H9 (cell line): ENCODE data around the gene CTNNA3. TPM values are rescaled to one million over a fixed set of nuclear protein-coding genes. Genes with fewer than 3 reads are reported as not detected.

Experiments
- DNase-seq: peaks from one replicate; pipeline ENCODE4 v3.0.0-alpha.2; 2017
- H2AFZ ChIP-seq: one replicate; pipeline ENCODE4 v1.6.1; 2013; ENCODE audit warnings: mild to moderate bottlenecking, low read length, control low read depth, moderate library complexity
- H2AK5ac ChIP-seq: 2 replicates; pipeline ENCODE4 v1.6.1; 2013; ENCODE audit warnings: low read length, control low read depth, mixed read lengths; ENCODE audit not compliant: insufficient read length
- H2BK120ac ChIP-seq: one replicate; pipeline ENCODE4 v1.6.1; 2013; ENCODE audit warnings: low read depth, mild to moderate bottlenecking, low read length, control low read depth, inconsistent platforms; ENCODE audit not compliant: poor library complexity, severe bottlenecking
- H2BK12ac ChIP-seq: 2 replicates; pipeline ENCODE4 v1.6.1; 2013; ENCODE audit warnings: low read length, control low read depth, mixed read lengths, low read depth; ENCODE audit not compliant: insufficient read length
- H2BK15ac ChIP-seq: 2 replicates; pipeline ENCODE4 v1.6.1; 2013; ENCODE audit warnings: low read depth, low read length, control low read depth
- H2BK20ac ChIP-seq: one replicate; pipeline ENCODE4 v1.6.1; 2013; ENCODE audit warnings: low read depth, mild to moderate bottlenecking, low read length, control low read depth, inconsistent platforms; ENCODE audit not compliant: poor library complexity, severe bottlenecking
- H2BK5ac ChIP-seq: 2 replicates; pipeline ENCODE4 v1.6.1; 2013; ENCODE audit warnings: low read length, control low read depth, mixed read lengths; ENCODE audit not compliant: insufficient read length
- H3K14ac ChIP-seq: 2 replicates; pipeline ENCODE4 v1.6.1; 2013; ENCODE audit warnings: low read length, control low read depth; ENCODE audit not compliant: insufficient read depth
- H3K18ac ChIP-seq: 2 replicates; pipeline ENCODE4 v1.6.1; 2013; ENCODE audit warnings: low read depth, mild to moderate bottlenecking, mixed read lengths, low read length, control low read depth; ENCODE audit not compliant: insufficient read length
- H3K23ac ChIP-seq: 2 replicates; pipeline ENCODE4 v1.6.1; 2013; ENCODE audit warnings: low read length, control low read depth, mixed read lengths, low read depth; ENCODE audit not compliant: insufficient read length
- H3K23me2 ChIP-seq: 2 replicates; pipeline ENCODE4 v1.6.1; 2013; ENCODE audit warnings: low read depth, mild to moderate bottlenecking, mixed read lengths, low read length, control low read depth; ENCODE audit not compliant: insufficient read length, poor library complexity, severe bottlenecking
- H3K27ac ChIP-seq: 2 replicates; pipeline ENCODE4 v1.5.1; 2013; ENCODE audit warnings: low read length, control low read depth, mixed read lengths, low read depth; ENCODE audit not compliant: insufficient read length
- H3K27me3 ChIP-seq: 2 replicates; pipeline ENCODE4 v1.6.1; 2013; ENCODE audit warnings: low read length, control low read depth, inconsistent platforms; ENCODE audit not compliant: insufficient read depth
- H3K4ac ChIP-seq: 2 replicates; pipeline ENCODE4 v1.6.1; 2013; ENCODE audit warnings: low read depth, mild to moderate bottlenecking, control low read depth, inconsistent platforms, low read length, moderate library complexity
- H3K4me1 ChIP-seq: 2 replicates; pipeline ENCODE4 v1.6.1; 2013; ENCODE audit warnings: low read length, control low read depth, inconsistent platforms; ENCODE audit not compliant: insufficient read depth
- H3K4me2 ChIP-seq: 2 replicates; pipeline ENCODE4 v1.6.1; 2013; ENCODE audit warnings: low read length, control low read depth, mixed read lengths; ENCODE audit not compliant: insufficient read length, insufficient read depth
- H3K56ac ChIP-seq: 2 replicates; pipeline ENCODE4 v1.6.1; 2013; ENCODE audit warnings: low read depth, mild to moderate bottlenecking, mixed read lengths, low read length, control low read depth; ENCODE audit not compliant: insufficient read length
- H3K79me1 ChIP-seq: 2 replicates; pipeline ENCODE4 v1.6.1; 2013; ENCODE audit warnings: low read depth, mild to moderate bottlenecking, moderate library complexity, low read length, control low read depth, inconsistent platforms; ENCODE audit not compliant: insufficient read depth, poor library complexity, severe bottlenecking
- H3K79me2 ChIP-seq: 2 replicates; pipeline ENCODE4 v1.6.1; 2013; ENCODE audit warnings: low read length, control low read depth, inconsistent platforms; ENCODE audit not compliant: insufficient read depth
- H3K9ac ChIP-seq: 2 replicates; pipeline ENCODE4 v1.6.1; 2013; ENCODE audit warnings: low read length, control low read depth, mixed read lengths; ENCODE audit not compliant: insufficient read length; ENCODE audit errors: extremely low read depth
- H3K9me3 ChIP-seq: one replicate; pipeline ENCODE4 v1.6.1; 2013; ENCODE audit warnings: low read depth, low read length, inconsistent platforms; ENCODE audit not compliant: control insufficient read depth
- H3T11ph ChIP-seq: one replicate; pipeline ENCODE4 v1.6.1; 2013; ENCODE audit warnings: mild to moderate bottlenecking, low read length, control low read depth, inconsistent platforms
- H4K20me1 ChIP-seq: one replicate; pipeline ENCODE4 v1.6.1; 2013; ENCODE audit not compliant: control insufficient read depth, insufficient read length, insufficient read depth
- H4K5ac ChIP-seq: 2 replicates; pipeline ENCODE4 v1.6.1; 2013; ENCODE audit warnings: low read depth, mild to moderate bottlenecking, mixed read lengths, low read length, control low read depth; ENCODE audit not compliant: insufficient read length
- H4K8ac ChIP-seq: replicated peaks from 2 replicates; pipeline ENCODE4 v1.6.1; 2013; ENCODE audit warnings: low read length, control low read depth, mixed read lengths, low read depth; ENCODE audit not compliant: insufficient read length
- H4K91ac ChIP-seq: 2 replicates; pipeline ENCODE4 v1.6.1; 2013; ENCODE audit warnings: low read depth, mild to moderate bottlenecking, moderate library complexity, mixed read lengths, low read length, control low read depth; ENCODE audit not compliant: insufficient read length
- H3K27ac Mint-ChIP-seq, 3 experiments: 2 replicates in 2 of 3; 3 replicates in 1 of 3; pipeline ENCODE4 v1.8.0; 2020 to 2021; ENCODE audit warnings: mixed read lengths in 3 of 3, mild to moderate bottlenecking in 1 of 3, moderate library complexity in 1 of 3
- H3K27me3 Mint-ChIP-seq: 2 replicates; pipeline ENCODE4 v1.8.0; 2021; ENCODE audit warnings: low read depth, mild to moderate bottlenecking, moderate library complexity, mixed read lengths
- H3K36me3 Mint-ChIP-seq, 3 experiments: 2 replicates in 2 of 3; 3 replicates in 1 of 3; pipeline ENCODE4 v1.8.0; 2020 to 2021; ENCODE audit warnings: low read depth in 3 of 3, mixed read lengths in 3 of 3; ENCODE audit not compliant: insufficient read depth in 1 of 3
- H3K4me1 Mint-ChIP-seq, 2 experiments: 2 replicates each; pipeline ENCODE4 v1.8.0; 2020; ENCODE audit warnings: mixed read lengths in 2 of 2
- H3K4me3 Mint-ChIP-seq, 2 experiments: 2 replicates in 1 of 2; 3 replicates in 1 of 2; pipeline ENCODE4 v1.8.0; 2020 to 2021; ENCODE audit warnings: mild to moderate bottlenecking in 2 of 2, mixed read lengths in 2 of 2, moderate library complexity in 1 of 2
- H3K9me3 Mint-ChIP-seq, 2 experiments: 2 replicates in 1 of 2; 3 replicates in 1 of 2; pipeline ENCODE4 v1.8.0; 2020; ENCODE audit warnings: mild to moderate bottlenecking in 2 of 2, mixed read lengths in 2 of 2, moderate library complexity in 1 of 2
- WGBS: extraction: QIAGEN DNeasy Blood & Tissue Kit; methylation state at CpG from one replicate; pipeline ENCODE4 v1.1.7; 2013; ENCODE audit warnings: missing lambda C conversion rate, low lambda C conversion rate, mixed read lengths; ENCODE audit not compliant: insufficient read length; ENCODE audit errors: extremely low coverage; 5-methylcytosine and 5-hydroxymethylcytosine counted together
- total RNA-seq: library from RNA; stranded (reverse); gene quantifications from 2 replicates; pipeline ENCODE4 v1.2.1, GENCODE V29; 2021
- TF ChIP-seq, protein P1 (sequence below): fragments of 200-600 bp; sonication (generic); conservative IDR thresholded peaks from 3 replicates; pipeline ENCODE4 v1.8.0; 2021; ENCODE audit warnings: antibody characterized with exemption, mild to moderate bottlenecking

CTNNA3 gene
- total RNA-seq, 1 experiment from 2014 or later: 3.3 TPM

- Histone ChIP-seq H3K27me3 (no peaks in the 10 kb centered on the region), H2AK5ac (no peak overlapping the region), H3K4me2 (no peak overlapping the region), H4K8ac (no peak overlapping the region), H3K9ac (no peak overlapping the region), H3K4me1 (no peaks in the 10 kb centered on the region), H2BK20ac (no peak overlapping the region), H3K79me2 (no peaks in the 10 kb centered on the region), H2BK120ac (no peak overlapping the region), H4K20me1 (no peaks in the 10 kb centered on the region), H2BK15ac (no peak overlapping the region), H2AFZ (no peak overlapping the region), H3K23me2 (no peaks in the 10 kb centered on the region), H3K14ac (no peak overlapping the region), H2BK12ac (no peak overlapping the region), H3K79me1 (no peaks in the 10 kb centered on the region), H3T11ph (no peak overlapping the region), H3K27ac (no peak overlapping the region), H3K23ac (no peak overlapping the region), H3K56ac (no peak overlapping the region), H4K5ac (no peak overlapping the region), H2BK5ac (no peak overlapping the region), H4K91ac (no peak overlapping the region), H3K9me3 (no peaks in the 10 kb centered on the region), H3K4ac (no peak overlapping the region), H3K18ac (no peak overlapping the region)
- Mint-ChIP-seq H3K4me3 (no peak overlapping the region), H3K9me3 (peaks cover 0 to 3% of the 10 kb centered on the region in 2 experiments; a peak in 1 of 5 replicates), H3K27me3 (no peaks in the 10 kb centered on the region), H3K27ac (no peak overlapping the region), H3K4me1 (peaks cover 4 to 8% of the 10 kb centered on the region in 2 experiments), H3K36me3 (no peaks in the 10 kb centered on the region)
- no CpG with 5 or more reads among the region's 2 CpGs for WGBS
- TF ChIP-seq, protein P1, sequence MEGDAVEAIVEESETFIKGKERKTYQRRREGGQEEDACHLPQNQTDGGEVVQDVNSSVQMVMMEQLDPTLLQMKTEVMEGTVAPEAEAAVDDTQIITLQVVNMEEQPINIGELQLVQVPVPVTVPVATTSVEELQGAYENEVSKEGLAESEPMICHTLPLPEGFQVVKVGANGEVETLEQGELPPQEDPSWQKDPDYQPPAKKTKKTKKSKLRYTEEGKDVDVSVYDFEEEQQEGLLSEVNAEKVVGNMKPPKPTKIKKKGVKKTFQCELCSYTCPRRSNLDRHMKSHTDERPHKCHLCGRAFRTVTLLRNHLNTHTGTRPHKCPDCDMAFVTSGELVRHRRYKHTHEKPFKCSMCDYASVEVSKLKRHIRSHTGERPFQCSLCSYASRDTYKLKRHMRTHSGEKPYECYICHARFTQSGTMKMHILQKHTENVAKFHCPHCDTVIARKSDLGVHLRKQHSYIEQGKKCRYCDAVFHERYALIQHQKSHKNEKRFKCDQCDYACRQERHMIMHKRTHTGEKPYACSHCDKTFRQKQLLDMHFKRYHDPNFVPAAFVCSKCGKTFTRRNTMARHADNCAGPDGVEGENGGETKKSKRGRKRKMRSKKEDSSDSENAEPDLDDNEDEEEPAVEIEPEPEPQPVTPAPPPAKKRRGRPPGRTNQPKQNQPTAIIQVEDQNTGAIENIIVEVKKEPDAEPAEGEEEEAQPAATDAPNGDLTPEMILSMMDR: no peak
- no peak for DNase-seq
Measured at GRCh38 chr10:66813122-66813521, 882.9 kb downstream of the CTNNA3 start.
